ENCODE data around the gene GART. TPM values are rescaled to one million over a fixed set of nuclear protein-coding genes. Genes with fewer than 3 reads are reported as not detected.

The GART gene
- total and polyA plus RNA-seq, 2 of the 8 experiments (the other 6 are each of a cell fraction or from before 2014, with no cell fraction given), result 23.1 to 231 TPM

DNA sequence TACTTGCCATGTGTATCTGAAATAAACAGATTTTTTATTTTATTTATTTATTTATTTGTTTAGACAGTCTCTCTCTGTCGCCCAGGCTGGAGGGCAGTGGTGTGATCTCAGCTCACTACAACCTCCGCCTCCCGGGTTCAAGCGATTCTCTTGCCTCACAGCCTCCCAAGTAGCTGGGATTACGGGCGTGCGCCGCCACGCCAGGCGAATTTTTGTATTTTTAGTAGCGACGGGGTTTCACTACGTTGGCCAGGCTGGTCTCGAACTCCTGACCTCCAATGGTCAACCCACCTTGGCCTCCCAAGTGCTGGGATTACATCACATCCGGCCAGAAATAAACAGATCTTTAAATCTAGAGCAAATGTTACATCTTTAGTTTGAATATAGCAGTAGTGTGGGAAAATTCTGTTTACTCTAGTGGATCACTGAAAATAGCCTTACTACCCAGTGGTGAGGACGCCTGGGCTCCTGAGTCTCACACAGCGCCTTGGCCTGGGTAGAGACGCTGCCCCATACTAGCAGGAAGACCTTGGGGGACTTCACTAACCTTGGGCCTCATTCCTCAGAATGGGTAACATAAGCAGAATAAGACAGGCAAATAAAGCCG is 709 bp downstream of the GART start (continued):
- TF ChIP-seq, protein P1, sequence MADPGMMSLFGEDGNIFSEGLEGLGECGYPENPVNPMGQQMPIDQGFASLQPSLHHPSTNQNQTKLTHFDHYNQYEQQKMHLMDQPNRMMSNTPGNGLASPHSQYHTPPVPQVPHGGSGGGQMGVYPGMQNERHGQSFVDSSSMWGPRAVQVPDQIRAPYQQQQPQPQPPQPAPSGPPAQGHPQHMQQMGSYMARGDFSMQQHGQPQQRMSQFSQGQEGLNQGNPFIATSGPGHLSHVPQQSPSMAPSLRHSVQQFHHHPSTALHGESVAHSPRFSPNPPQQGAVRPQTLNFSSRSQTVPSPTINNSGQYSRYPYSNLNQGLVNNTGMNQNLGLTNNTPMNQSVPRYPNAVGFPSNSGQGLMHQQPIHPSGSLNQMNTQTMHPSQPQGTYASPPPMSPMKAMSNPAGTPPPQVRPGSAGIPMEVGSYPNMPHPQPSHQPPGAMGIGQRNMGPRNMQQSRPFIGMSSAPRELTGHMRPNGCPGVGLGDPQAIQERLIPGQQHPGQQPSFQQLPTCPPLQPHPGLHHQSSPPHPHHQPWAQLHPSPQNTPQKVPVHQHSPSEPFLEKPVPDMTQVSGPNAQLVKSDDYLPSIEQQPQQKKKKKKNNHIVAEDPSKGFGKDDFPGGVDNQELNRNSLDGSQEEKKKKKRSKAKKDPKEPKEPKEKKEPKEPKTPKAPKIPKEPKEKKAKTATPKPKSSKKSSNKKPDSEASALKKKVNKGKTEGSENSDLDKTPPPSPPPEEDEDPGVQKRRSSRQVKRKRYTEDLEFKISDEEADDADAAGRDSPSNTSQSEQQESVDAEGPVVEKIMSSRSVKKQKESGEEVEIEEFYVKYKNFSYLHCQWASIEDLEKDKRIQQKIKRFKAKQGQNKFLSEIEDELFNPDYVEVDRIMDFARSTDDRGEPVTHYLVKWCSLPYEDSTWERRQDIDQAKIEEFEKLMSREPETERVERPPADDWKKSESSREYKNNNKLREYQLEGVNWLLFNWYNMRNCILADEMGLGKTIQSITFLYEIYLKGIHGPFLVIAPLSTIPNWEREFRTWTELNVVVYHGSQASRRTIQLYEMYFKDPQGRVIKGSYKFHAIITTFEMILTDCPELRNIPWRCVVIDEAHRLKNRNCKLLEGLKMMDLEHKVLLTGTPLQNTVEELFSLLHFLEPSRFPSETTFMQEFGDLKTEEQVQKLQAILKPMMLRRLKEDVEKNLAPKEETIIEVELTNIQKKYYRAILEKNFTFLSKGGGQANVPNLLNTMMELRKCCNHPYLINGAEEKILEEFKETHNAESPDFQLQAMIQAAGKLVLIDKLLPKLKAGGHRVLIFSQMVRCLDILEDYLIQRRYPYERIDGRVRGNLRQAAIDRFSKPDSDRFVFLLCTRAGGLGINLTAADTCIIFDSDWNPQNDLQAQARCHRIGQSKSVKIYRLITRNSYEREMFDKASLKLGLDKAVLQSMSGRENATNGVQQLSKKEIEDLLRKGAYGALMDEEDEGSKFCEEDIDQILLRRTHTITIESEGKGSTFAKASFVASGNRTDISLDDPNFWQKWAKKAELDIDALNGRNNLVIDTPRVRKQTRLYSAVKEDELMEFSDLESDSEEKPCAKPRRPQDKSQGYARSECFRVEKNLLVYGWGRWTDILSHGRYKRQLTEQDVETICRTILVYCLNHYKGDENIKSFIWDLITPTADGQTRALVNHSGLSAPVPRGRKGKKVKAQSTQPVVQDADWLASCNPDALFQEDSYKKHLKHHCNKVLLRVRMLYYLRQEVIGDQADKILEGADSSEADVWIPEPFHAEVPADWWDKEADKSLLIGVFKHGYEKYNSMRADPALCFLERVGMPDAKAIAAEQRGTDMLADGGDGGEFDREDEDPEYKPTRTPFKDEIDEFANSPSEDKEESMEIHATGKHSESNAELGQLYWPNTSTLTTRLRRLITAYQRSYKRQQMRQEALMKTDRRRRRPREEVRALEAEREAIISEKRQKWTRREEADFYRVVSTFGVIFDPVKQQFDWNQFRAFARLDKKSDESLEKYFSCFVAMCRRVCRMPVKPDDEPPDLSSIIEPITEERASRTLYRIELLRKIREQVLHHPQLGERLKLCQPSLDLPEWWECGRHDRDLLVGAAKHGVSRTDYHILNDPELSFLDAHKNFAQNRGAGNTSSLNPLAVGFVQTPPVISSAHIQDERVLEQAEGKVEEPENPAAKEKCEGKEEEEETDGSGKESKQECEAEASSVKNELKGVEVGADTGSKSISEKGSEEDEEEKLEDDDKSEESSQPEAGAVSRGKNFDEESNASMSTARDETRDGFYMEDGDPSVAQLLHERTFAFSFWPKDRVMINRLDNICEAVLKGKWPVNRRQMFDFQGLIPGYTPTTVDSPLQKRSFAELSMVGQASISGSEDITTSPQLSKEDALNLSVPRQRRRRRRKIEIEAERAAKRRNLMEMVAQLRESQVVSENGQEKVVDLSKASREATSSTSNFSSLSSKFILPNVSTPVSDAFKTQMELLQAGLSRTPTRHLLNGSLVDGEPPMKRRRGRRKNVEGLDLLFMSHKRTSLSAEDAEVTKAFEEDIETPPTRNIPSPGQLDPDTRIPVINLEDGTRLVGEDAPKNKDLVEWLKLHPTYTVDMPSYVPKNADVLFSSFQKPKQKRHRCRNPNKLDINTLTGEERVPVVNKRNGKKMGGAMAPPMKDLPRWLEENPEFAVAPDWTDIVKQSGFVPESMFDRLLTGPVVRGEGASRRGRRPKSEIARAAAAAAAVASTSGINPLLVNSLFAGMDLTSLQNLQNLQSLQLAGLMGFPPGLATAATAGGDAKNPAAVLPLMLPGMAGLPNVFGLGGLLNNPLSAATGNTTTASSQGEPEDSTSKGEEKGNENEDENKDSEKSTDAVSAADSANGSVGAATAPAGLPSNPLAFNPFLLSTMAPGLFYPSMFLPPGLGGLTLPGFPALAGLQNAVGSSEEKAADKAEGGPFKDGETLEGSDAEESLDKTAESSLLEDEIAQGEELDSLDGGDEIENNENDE (IDR thresholded peaks at IDR 0.05; ENCODE audit: insufficient replicate concordance, low read length), result no peak
- TF ChIP-seq KDM1A (IDR thresholded peaks at IDR 0.05; ENCODE audit: borderline replicate concordance, low read length), result 0 out of 2 replicates have a peak, but pooled peaks have one; percentile 26
- no peak for TF ChIP-seq RXRA (IDR thresholded peaks at IDR 0.05; ENCODE audit: insufficient read depth, low read depth, low read length)
- TF ChIP-seq SAP30 (IDR thresholded peaks at IDR 0.05; ENCODE audit: insufficient read depth, insufficient replicate concordance, low read length), result peak; percentile 37
- TF ChIP-seq PHF8 (conservative IDR thresholded peaks at IDR 0.05; ENCODE audit: low read depth, low read length), result 0 out of 2 replicates have a peak, but pooled peaks have one; percentile 5
